K562 (cell line): ENCODE results near the gene SPEF1. TPM values are rescaled to one million over a fixed set of nuclear protein-coding genes. Genes with fewer than 3 reads are reported as not detected.

Experiments
- ATAC-seq: fragments of 200-7000 bp; cut with Tn5 transposase; 3 replicates; pipeline ENCODE4 v1.9.1; 2020; ENCODE audit warnings: moderate library complexity
- BruUV-seq: library from RNA; stranded (reverse); fragments of 400-500 nt; replicated peaks from 2 replicates; lab custom pipeline; 2021; lab: Mats Ljungman, UMichigan
- CTCF ChIA-PET: fragments of 300-600 bp; formaldehyde crosslinking; extraction: SDS; loops from one replicate; lab custom pipeline; 2021; ENCODE audit warnings: low intra/inter-chr PET ratio; lab: Yijun Ruan, JAX
- POLR2A ChIA-PET: fragments of 300-600, 350-650 bp; sonication (Branson Sonifier 250); formaldehyde crosslinking; extraction: SDS; loops from one replicate; lab custom pipeline; 2021; ENCODE audit warnings: antibody characterized with exemption, inconsistent platforms; lab: Yijun Ruan, JAX
- DNase-seq, 4 experiments: peaks; one replicate each; pipeline versions ENCODE4 v3.0.0 to v3.0.0-alpha.2; 2011 to 2018; ENCODE audit warnings: low spot score in 3 of 4, mixed read lengths in 3 of 4; ENCODE audit errors: extremely low read depth in 1 of 4
- FAIRE-seq: peaks from 2 replicates; lab custom pipeline; 2011; peaks lifted over from hg19 to GRCh38; lab: Jason Lieb, UNC
- H2AFZ ChIP-seq: 2 replicates; pipeline ENCODE4 v1.6.0; 2011; ENCODE audit warnings: low read depth, low read length, control low read depth, inconsistent platforms
- H3K27ac ChIP-seq: fragments of 200-600 bp; 3 replicates; pipeline ENCODE4 v1.8.0; 2011; ENCODE audit warnings: low read depth, mild to moderate bottlenecking, control low read depth, inconsistent platforms, low read length, moderate library complexity, mixed read lengths; ENCODE audit errors: extremely low read depth
- H3K27me3 ChIP-seq, 2 experiments: fragments of 300-600 bp in 1 of 2; 2 replicates in 1 of 2; 3 replicates in 1 of 2; pipeline versions ENCODE4 v1.6.0 to v1.8.0; 2011; ENCODE audit warnings: inconsistent platforms in 2 of 2, low read length in 2 of 2, mild to moderate bottlenecking in 1 of 2, mixed read lengths in 1 of 2, moderate library complexity in 1 of 2; ENCODE audit not compliant: control insufficient read depth in 2 of 2, insufficient read depth in 2 of 2
- H3K36me3 ChIP-seq: fragments of 300-600 bp; 3 replicates; pipeline ENCODE4 v1.8.0; 2011; ENCODE audit warnings: mild to moderate bottlenecking, low read length, inconsistent platforms; ENCODE audit not compliant: control insufficient read depth, insufficient read depth
- H3K4me1 ChIP-seq, 2 experiments: fragments of 200-600 bp in 1 of 2; replicated peaks in 1 of 2; 2 replicates in 1 of 2; 3 replicates in 1 of 2; pipeline versions ENCODE4 v1.5.1 to v1.8.0; 2011; ENCODE audit warnings: inconsistent platforms in 2 of 2, low read length in 2 of 2, mild to moderate bottlenecking in 1 of 2, mixed read lengths in 1 of 2, moderate library complexity in 1 of 2; ENCODE audit not compliant: control insufficient read depth in 2 of 2, insufficient read depth in 2 of 2
- H3K4me2 ChIP-seq: 2 replicates; pipeline ENCODE4 v1.6.1; 2011; ENCODE audit warnings: low read length, control low read depth, inconsistent platforms, mixed read lengths; ENCODE audit not compliant: insufficient read depth
- H3K4me3 ChIP-seq: fragments of 200-600 bp; sonication (generic), shearing (Covaris generic); 2 replicates; pipeline ENCODE4 v1.5.1; 2016; ENCODE audit warnings: control low read depth, inconsistent platforms
- H3K79me2 ChIP-seq: fragments of 200-600 bp; 3 replicates; pipeline ENCODE4 v1.8.0; 2011; ENCODE audit warnings: low read length, inconsistent platforms; ENCODE audit not compliant: control insufficient read depth, insufficient read depth
- H3K9ac ChIP-seq, 2 experiments: 2 replicates each; pipeline versions ENCODE4 v1.6.0 to v1.6.1; 2011; ENCODE audit warnings: low read depth in 2 of 2, low read length in 2 of 2, control low read depth in 1 of 2, inconsistent platforms in 1 of 2, mild to moderate bottlenecking in 1 of 2, mixed read lengths in 1 of 2; ENCODE audit not compliant: insufficient read depth in 1 of 2
- H3K9me1 ChIP-seq: one replicate; pipeline ENCODE4 v1.6.0; 2011; ENCODE audit warnings: inconsistent platforms, mild to moderate bottlenecking, low read length, moderate library complexity; ENCODE audit not compliant: control insufficient read depth, insufficient read depth
- H3K9me3 ChIP-seq: replicated peaks from 2 replicates; pipeline ENCODE4 v1.5.1; 2011; ENCODE audit warnings: low read depth, low read length, inconsistent platforms; ENCODE audit not compliant: control insufficient read depth, insufficient read depth
- H4K20me1 ChIP-seq: replicated peaks from 2 replicates; pipeline ENCODE4 v1.6.1; 2011; ENCODE audit warnings: low read length, inconsistent platforms, mixed read lengths; ENCODE audit not compliant: control insufficient read depth, insufficient read depth
- POLR2G ChIP-seq: fragments of 200-400 bp; formaldehyde crosslinking; IDR thresholded peaks from 2 replicates; pipeline ENCODE4 v1.6.1; 2017; ENCODE audit warnings: low read depth, mild to moderate bottlenecking, antibody characterized with exemption, low read length, moderate library complexity
- SIRT6 ChIP-seq: IDR thresholded peaks from one replicate; pipeline ENCODE4 v1.6.1; 2012; ENCODE audit warnings: low read depth, mild to moderate bottlenecking, control low read depth, inconsistent platforms, low read length, moderate library complexity
- STAT5A ChIP-seq: IDR thresholded peaks from 2 replicates; pipeline ENCODE4 v1.6.1; 2012; ENCODE audit warnings: low read length, inconsistent platforms, borderline replicate concordance
- WGBS: fragments of 100-300 bp; shearing (Covaris generic); methylation state at CpG from one replicate; pipeline ENCODE4 v1.1.6; 2016; ENCODE audit warnings: low coverage, mixed read lengths; ENCODE audit not compliant: insufficient coverage; ENCODE audit errors: missing lambda C conversion rate; 5-methylcytosine and 5-hydroxymethylcytosine counted together
- in situ Hi-C: fragments of 300-500 bp; cut with MboI; formaldehyde crosslinking; loops from 4 replicates; pipeline ENCODE4 v1.15.0; 2018; ENCODE audit warnings: inconsistent platforms, mixed read lengths
- intact Hi-C: fragments of 100-400 bp; cut with micrococcal nuclease; formaldehyde crosslinking; loops from 2 replicates; pipeline ENCODE4 v1.14.2; 2022
- polyA plus RNA-seq, 8 experiments: library from polyadenylated mRNA; depleted of rRNA in 4 of 8; stranded (reverse) in 5 of 8; unstranded in 3 of 8; fragments of >200 nt; fragmentation: Nextera tagmentation in 2 of 8; fragmentation: Illumina TruSeq in 1 of 8; extraction: Ambion mirVana in 2 of 8; extraction: Trizol in 1 of 8; gene quantifications; 2 replicates each; pipeline versions ENCODE4 v1.2.1 to v1.2.3, GENCODE V29; 2011 to 2014; ENCODE audit warnings: inconsistent platforms in 1 of 8, missing spikeins in 1 of 8
- total RNA-seq, 7 experiments: library from RNA; depleted of rRNA in 6 of 7; stranded (reverse); fragments of >200 nt in 6 of 7; fragmentation: Illumina TruSeq in 2 of 7; extraction: Trizol in 2 of 7; gene quantifications; 2 replicates each; pipeline versions ENCODE4 v1.2.1 to v1.2.3, GENCODE V29; 2011 to 2021; ENCODE audit warnings: low replicate concordance in 1 of 7

SPEF1 gene
- total and polyA plus RNA-seq, 9 of the 15 experiments (the other 6 are each of a cell fraction or from before 2014, with no cell fraction given): not detected

GRCh38 chr20:3749087-3749688 lies 32.1 kb downstream of the SPEF1 start:
- POLR2A ChIA-PET: interaction anchor here (0.5 to 0.7 kb wide), 2 partner anchors 342 to 820 kb away, joined by 3 read pairs; no protein-coding TSS in a partner anchor
- no peaks in the 10 kb centered on the region for H3K9me3 ChIP-seq
- in situ Hi-C loops: no loop called here

DNA sequence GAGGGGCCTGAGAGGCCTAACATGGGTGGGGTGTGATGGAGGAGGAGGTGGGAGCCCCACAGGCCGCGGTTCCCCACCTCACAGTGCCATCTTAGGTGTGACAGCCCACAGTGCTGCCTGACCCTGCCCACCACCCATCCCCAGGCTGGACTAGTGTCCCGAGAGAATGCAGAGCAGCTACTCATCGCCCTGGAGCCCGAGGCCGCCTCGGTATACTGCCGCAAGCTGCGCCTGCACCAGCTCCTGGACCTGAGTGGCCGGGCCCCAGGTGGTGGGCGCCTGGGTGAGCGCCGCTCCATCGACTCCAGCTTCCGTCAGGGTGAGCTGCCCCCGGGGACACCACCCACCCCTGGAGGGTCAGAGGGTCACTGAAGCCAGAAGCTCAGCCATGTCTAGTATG lies 33.2 kb downstream of the SPEF1 start:
- H3K9me1 ChIP-seq: peaks cover 2% of the 10 kb centered on the region
- 42% methylated on average over 8 of the region's 16 CpGs for WGBS
- BruUV-seq: no TSS peak
- DNase-seq (no peak), FAIRE-seq (no peak), ATAC-seq (no peak)
- no peaks in the 10 kb centered on the region for H3K27me3 ChIP-seq
- H3K4me3 ChIP-seq: no peak overlapping the region
- no peak overlapping the region for H3K27ac ChIP-seq
- H3K4me1 ChIP-seq: peaks cover 0 to 39% of the 10 kb centered on the region in 2 experiments; a peak in 3 of 5 replicates
- H4K20me1 ChIP-seq: no peaks in the 10 kb centered on the region
- in situ Hi-C loops: no loop called here
- peaks cover 13% of the 10 kb centered on the region; the same call in 2 of the 3 replicates for H3K36me3 ChIP-seq
- no peak for TF ChIP-seq STAT5A
- peak; percentile 45 for TF ChIP-seq POLR2G
- intact Hi-C loops: no loop called here
- H2AFZ ChIP-seq: no peak overlapping the region
- H3K4me2 ChIP-seq: no peak overlapping the region
- H3K9me3 ChIP-seq: no peaks in the 10 kb centered on the region
- H3K79me2 ChIP-seq: no peaks in the 10 kb centered on the region
- ChIA-PET CTCF (no interaction called here), POLR2A (interaction anchor here (0.6 kb wide), 1 partner anchor 20 kb away, joined by 3 read pairs; the partner anchor contains the start of gene ADISSP)
- 0 out of 4 replicates have a peak overlapping the region, but pooled peaks of 1 of the 2 experiments have one; percentile 35 for H3K9ac ChIP-seq

More at GRCh38 chr20:3749087-3749688, 32.1 kb downstream of the SPEF1 start:
- no peaks in the 10 kb centered on the region for H3K27me3 ChIP-seq
- no peak overlapping the region for H3K9ac ChIP-seq
- no peak for TF ChIP-seq SIRT6
- FAIRE-seq (no peak), ATAC-seq (no peak), DNase-seq (no peak)
- H2AFZ ChIP-seq: no peak overlapping the region
- WGBS: 40% methylated on average over 3 of the region's 24 CpGs
- BruUV-seq: no TSS peak
- H3K4me3 ChIP-seq: no peak overlapping the region
- H4K20me1 ChIP-seq: no peaks in the 10 kb centered on the region
- H3K9me1 ChIP-seq: peaks cover 2% of the 10 kb centered on the region
- no peaks in the 10 kb centered on the region for H3K79me2 ChIP-seq
- no peak overlapping the region for H3K4me2 ChIP-seq
- H3K27ac ChIP-seq: no peak overlapping the region
- peaks cover 13% of the 10 kb centered on the region; the same call in 2 of the 3 replicates for H3K36me3 ChIP-seq
- peaks cover 0 to 39% of the 10 kb centered on the region in 2 experiments; a peak in 3 of 5 replicates for H3K4me1 ChIP-seq
- intact Hi-C loops: no loop called here
- CTCF ChIA-PET: interaction anchor here (0.8 kb wide), 1 partner anchor 33 kb away, joined by 3 read pairs; no protein-coding TSS in a partner anchor
